ENCODE measurements around the gene PLXNA1.

PLXNA1 gene

DNA sequence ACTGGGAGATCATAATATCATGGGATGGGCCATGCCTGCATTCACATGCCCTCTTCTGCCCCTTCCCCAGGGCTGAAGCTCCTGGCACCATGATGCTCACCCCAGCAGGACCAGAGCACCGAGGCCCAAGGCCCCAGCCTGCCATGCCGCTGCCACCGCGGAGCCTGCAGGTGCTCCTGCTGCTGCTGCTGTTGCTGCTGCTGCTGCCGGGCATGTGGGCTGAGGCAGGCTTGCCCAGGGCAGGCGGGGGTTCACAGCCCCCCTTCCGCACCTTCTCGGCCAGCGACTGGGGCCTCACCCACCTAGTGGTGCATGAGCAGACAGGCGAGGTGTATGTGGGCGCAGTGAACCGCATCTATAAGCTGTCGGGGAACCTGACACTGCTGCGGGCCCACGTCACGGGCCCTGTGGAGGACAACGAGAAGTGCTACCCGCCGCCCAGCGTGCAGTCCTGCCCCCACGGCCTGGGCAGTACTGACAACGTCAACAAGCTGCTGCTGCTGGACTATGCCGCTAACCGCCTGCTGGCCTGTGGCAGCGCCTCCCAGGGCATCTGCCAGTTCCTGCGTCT, 5.6 kb downstream of the PLXNA1 start:
- no peak for DNase-seq

DNA sequence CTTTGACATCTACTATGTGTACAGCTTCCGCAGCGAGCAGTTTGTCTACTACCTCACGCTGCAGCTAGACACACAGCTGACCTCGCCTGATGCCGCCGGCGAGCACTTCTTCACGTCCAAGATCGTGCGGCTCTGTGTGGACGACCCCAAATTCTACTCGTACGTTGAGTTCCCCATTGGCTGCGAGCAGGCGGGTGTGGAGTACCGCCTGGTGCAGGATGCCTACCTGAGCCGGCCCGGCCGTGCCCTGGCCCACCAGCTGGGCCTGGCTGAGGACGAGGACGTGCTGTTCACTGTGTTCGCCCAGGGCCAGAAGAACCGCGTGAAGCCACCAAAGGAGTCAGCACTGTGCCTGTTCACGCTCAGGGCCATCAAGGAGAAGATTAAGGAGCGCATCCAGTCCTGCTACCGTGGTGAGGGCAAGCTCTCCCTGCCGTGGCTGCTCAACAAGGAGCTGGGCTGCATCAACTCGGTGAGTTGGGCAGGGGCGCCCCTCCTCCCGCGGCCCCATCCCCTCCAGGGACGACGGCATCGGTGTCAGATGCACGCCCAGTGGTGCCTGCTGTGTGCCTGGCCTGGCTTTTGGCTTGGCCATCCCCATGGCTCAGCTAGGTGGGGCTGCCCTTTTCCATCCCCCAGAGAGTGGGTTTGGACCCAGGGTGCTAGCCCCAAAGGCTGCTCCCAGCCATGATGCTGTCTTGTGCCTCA, 6.6 kb downstream of the PLXNA1 start:
- DNase-seq: no peak

DNA sequence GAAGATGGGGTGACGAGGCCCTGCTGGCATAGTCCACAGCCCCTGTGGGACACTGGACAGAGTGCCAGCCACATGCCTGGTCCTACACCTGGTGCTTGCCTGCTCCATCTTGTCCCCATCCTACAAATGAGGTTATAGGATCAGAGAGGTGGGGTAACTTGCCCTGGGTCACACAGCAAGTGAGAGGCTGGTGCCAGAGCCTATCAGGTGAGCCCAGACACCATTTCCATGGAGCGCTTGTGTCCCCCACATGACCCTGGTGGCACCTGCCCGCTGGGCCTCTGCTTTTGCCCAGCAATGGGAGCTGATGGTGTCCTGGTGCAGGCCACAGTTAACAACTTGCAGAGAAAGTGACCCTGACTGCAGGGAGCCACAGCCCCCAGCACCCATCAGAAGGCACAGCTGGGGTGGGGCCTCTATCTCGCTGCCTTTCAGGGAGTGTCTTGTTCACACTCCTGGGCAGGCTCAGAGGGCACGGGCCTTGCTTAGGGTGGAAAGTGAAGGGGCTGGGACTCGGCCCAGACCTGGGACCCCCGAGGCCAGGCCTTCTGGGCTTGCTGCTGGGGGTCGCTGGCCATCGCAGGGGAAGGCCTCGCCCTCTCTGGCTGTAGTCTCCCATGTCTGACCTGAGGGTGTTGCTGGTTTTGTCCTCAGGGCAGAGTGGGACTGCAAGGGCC, 7.2 kb downstream of the PLXNA1 start:
- no peak for DNase-seq

DNA sequence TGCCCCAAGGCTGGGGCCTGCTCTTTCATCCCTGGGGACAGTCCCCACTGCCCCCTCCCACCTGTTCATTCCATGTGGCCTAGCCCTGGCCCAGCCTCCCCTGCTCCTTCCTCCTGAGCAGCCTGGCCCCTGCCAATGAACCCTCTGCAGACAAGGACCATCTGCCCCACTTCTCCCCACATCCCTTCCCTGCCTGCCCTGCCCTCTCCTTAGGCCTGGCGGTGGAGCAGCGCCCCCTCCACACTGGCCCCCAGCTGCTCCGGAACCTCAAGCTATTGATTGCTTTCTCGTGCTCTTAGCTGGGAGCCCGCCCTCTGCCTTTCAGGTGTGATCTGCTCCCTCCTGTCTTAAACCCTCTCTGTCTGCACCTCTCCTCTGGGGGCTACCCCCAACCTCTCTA, 8.0 kb downstream of the PLXNA1 start:
- no peak for DNase-seq

DNA sequence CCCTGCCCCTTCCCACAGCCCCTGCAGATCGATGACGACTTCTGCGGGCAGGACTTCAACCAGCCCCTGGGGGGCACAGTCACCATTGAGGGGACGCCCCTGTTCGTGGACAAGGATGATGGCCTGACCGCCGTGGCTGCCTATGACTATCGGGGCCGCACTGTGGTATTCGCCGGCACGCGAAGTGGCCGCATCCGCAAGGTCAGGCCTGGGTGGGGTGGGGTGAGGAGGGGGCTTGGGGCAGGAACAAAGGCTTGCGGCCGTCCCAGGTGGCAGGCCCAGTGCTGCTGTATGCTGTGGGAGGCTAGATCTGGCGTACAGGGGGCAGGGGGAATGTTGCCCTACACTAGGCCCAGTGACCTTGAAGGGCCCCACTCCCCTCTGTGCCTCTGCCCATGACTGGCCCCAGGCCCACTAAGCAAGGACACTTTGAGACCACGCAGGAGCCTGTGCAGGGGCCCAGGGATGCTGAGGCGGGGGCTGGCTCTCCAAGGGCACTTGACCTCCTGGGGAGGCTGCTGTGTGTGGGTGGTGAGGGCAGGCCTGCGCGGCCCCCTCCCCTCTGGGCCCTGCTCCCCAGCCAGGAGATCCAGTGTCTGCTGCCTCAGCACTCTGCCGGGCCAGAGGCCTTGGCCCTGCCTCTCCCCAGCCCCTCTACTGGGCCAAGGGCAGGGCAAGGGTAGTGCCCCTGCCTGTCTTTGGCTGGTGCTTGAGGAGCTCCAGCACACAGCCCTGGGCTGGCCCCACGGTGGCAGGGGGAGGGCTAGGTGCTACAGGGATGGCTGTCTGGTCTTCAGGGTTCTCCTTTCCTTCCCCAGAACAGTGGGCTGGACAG, 8.7 kb downstream of the PLXNA1 start:
- no peak for DNase-seq

DNA sequence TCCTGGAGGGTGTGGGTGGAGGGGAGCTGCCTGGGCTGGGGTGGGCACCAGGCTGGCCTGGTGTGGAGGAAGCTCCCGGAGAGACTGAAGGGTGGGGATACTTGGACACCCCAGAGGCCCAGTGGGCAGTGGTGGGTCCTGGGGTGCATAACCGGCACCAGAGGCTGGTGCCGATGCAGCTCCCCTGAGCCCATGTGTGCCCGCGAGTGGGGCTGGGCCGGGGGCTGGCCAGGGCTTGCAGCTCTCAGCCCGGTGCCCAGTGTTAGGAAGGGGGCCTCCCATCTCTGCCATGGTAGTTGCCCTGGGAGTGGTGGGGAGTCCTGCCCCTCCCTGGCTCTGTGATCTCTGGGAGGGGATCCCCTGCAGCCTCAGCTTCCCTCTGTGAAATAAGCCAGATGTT, 9.3 kb downstream of the PLXNA1 start:
- no peak for DNase-seq

DNA sequence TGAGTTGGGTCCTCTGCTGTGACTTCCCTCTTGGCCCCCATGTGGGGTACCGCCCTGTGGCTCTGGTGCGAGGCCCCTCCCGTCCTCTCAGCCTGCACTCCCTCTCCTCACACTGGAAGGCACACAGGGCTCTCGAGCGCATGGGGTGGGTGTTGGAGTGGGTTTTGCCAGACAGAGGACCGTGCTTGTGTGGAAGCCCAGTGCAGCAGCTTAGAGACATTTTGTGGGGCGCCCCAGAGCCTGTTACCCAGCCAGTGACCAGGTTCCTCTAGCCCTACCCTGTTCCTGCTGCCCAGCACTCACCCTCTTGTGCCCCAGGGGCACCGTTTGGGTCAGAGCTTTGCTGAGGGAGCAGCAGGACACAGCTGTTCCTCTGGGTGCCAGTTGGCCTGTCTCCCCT, 9.9 kb downstream of the PLXNA1 start:
- no peak for DNase-seq

DNA sequence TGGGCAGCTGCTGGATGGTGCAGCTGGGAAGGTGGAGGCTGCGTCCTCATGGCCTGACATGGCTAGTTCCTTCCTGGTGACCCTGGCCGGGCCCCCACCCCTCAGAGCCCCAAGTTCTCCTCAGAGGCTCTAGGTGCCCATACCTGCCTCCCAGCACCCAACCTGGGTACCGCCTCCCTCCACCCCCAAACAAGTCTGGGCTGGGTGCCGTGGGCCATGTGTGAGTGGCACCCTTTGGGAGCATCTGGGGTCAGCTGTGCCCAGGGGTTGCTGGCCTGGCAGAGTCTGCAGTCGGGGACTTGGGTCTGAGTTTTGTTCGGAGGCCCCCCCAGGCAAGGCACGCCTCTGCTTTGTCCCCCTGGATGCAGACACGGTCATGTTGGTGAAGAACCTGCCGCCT, 10.5 kb downstream of the PLXNA1 start:
- no peak for DNase-seq

DNA sequence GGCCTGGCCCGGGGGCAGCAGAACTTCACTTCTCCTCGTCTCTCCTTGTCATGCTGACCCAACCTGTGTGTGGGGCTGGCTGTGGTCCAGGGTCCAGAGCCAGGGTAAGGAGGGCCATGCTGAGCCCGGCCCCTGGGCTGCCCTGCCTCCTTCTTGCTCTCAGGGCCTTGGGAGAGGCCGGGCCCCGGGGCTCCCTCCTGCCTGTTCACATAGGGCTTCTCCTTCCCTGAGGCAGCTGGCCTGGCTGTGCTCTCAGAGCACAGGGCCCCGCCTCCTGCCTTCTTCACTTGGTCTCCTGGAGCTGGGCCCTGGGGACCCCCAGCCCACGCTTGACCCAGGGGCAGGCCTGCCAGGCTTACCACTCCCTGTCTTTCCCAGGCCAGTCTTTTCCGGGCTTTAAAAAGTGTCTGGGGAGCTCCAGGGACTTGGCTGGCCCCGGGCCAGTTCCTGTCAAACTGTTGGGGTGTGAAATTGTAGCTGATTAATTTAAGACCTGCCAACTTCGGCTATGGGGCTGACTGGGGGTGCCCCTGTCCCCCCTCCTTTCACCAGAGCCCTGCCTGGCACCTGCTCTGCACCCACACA, 11.8 kb downstream of the PLXNA1 start:
- no peak for DNase-seq

DNA sequence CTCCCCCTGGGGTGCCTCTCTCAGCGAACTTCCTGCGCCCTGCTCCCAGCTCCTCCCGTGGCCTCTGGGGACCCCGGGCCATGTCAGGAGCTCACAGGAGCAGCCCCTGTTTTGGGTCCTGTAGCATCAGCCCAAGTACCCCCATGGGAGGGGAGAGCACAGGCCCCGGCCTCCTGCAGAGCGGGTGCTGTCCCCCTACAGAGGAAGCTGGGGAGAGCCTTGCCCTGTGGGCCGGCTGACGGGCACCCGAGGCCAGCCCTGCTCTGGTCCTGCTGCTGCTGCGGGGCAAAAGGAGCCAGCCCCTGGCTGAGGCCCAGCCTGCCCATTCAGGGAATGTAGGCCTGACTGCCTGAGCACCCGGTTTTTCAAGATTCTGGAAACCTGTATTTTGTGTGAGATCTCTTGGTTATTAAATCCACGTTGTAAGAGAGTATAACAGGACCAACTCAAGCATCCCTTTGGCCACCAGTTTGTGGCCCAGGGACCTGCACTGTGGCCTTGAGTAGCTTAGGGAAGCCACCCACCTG, 12.4 kb downstream of the PLXNA1 start:
- DNase-seq: no peak

DNA sequence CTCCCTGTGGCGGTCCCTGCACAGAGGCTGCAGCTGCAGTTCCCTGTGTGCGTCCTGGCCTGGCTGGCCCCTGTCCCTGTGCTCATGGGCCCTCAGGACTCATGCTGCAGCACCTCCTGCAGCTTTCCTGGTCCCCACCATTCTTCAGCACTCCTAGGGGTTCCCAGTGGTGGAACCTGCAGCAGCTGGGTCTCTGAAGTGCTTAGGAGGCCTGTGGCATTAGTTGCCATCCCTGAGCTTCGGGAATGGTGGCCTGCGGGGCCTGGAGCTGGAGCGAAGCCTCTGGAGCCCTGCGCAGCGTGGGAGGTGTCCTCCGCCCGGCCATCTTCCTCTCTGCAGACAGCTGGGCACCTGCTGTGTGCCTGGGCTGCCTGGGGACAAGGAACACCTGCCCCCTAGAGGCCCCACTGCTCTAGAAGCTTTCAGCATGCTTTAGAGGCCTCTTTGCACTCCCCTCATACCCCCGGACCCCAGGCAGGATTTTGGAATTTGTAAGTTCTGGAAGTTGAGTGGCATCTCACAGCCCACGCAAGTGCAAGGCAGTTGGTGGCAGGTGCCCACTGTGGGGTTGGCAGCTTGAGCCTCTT, 13.1 kb downstream of the PLXNA1 start:
- DNase-seq: no peak

DNA sequence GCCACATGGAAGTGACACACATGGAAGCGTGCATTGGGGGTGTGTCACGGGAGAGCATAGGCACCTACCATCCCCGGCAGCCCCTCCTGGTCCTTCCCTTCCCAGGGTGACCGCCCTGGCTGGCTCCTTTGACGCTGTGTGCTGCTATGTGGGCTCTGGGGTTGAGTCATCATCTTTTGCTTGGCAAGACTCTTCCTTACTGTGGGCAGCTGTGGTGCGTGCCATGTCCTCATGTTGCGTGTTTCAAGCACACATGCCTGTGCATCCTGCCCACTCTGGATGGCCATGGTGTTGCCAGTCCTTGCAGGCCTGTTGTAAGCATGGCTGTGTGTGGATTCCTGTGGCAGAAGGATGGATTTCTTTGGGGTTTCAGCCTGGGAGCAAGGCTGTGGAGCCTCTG, 14.0 kb downstream of the PLXNA1 start:
- no peak for DNase-seq

DNA sequence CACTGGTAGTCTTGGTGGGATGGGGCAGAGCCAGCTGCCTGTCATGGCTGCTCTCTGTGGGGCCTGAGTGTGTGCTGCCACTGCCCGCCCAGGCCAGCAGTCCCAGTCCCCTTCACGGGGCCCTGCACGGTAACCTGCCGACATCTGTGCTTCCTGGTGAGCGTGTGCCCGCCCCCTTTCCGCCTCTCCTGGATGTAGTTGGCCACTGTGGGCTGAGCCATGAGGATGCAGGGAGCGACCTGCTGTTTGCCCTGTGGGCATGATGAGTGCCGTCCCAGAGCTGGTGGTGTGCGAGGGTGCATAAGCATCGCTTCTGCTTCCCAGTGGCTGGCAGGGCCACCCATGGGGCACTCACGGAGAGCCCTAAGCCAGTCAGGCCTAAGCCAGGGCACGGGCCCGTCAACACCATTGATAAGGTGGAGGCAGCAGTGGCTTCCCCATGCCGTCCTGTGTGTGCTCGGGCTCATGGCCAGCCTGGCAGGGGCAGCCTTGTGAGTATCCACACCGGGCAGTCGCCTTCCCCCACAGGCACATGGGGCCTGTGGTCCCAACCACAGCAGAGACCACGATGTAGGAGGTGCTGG, 14.6 kb downstream of the PLXNA1 start:
- DNase-seq: no peak

DNA sequence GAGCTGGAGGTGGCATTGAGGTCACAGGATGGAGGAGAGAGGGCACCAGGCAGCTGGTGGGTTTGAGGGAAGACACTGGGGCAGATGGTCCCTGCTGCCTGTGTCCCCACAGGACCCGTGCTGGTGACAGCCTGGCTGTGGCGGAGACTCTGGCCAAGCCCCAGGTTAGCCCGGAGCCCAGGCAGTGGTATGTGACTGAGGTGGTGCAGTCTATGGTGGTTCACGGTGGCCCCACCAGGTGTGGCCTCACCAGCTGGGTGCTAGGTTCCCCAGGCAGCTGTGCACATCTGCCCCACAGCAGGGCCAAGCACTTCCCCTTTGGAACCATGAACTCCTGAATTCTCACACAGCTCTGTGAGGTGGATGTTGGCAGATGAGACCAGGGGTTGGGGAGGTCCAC, 15.4 kb downstream of the PLXNA1 start:
- no peak for DNase-seq

DNA sequence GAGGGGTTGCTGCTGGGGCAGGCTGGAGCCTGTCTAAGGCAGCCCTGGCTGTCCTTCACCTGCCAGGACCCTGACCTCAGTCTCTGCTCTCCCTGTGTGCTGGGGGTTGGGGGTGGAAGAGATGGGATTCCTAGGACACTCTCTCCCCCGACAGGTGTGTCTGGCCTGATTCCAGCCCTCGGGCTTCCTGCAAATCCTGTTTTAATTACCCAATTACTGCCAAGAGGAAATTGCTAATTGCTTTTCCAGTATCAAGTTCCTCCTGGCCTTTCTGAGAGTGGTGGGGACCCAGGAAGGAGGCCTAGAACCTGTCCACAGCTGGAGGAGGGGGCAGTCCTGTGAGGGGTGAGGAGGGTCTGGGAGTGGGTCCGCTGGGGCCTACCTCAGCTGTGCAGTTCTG, 15.8 kb downstream of the PLXNA1 start:
- DNase-seq: no peak

DNA sequence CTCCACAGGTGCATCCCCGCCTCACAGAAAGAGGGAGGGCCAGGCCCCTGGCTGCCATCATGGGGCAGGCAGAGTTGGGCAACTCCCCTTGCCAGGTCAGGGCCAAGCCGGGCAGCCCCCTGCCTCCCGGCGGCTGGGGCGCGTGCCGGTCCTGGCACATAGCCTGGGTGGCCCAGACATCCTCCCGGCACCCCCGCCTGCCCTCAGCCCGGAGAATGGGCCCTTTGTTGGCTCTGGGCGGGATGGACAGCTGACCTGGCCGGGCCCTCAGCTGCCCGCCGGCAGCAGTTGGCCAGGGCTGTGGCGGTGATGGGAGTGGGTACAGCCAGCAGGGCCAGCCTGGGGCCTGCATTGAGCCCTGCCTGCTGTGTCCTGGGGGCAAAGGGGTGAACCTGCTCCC, 16.5 kb downstream of the PLXNA1 start:
- no peak for DNase-seq

DNA sequence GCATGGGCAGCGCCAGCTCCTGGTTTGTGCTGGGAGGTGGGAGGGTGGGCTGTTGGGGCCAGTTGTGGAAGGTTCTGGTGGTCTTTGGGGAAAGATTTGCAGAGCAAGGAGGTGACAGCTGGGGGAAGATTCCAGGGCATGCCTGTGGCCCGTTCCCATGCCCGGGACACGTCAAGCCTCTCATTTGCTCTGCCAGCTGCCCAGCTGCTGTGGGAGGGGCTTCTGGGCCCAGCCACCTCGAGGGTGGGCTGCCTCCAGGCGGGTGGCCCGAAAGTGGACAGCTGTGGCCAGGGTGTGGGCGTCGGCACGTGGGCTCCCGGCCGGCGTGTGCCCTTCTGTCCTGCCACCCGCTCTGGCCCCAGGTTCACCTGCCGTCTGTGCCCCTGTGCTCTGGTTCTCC, 17.2 kb downstream of the PLXNA1 start:
- DNase-seq: no peak

DNA sequence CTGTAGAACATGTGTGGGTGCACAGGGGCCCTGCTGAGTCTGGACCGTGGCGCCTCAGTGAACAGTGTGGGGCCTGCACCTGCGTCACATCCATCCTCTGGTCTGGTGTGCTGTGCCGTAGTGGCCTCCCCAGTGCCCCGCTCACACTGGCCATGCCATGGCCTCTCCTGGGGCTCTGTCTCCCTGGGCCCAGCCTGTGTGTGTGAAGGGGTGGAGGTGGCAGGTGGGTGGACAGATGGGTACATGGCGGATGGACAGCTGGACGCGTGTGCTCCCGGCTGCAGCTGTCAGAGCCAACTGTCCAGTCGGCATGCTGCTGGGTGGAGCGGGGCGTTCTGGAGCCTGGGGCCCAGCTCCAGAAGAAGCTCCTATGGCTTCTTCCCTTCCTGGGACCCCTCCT, 17.8 kb downstream of the PLXNA1 start:
- no peak for DNase-seq

DNA sequence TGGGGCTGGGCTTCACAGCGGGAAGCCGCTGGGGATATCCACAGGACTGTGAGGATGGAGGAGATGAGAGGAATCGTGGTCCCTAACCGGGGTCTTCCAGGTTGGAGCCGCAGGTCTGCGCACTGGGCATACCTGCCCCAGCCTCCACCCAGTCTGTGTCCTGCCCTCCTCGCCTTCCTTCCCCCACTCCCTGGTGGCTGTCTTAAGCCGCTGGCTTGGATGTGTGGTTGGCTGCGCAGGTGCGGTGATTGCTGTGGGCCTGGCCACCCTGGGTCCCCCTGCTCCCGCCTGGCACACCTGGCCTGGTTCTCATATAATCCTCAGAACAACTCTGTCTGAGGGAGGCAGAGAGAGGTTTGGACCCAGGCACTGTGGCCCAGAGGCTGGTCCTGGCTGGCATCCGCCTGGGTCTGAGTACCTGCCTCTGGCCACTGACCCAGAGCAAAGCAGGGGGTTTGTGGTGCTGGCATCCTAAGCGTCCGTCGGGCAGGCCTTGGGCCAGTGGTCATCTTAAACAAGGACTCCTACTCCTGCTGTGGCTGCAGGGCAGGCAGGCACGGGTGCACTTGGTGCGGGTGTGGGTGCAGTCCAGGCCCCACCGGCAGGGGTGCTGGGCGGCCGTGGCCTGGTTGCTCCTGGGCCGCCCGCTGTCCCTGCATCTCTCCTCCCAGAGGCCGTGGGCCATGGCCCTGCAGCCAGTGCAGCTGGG, 18.7 kb downstream of the PLXNA1 start:
- no peak for DNase-seq

DNA sequence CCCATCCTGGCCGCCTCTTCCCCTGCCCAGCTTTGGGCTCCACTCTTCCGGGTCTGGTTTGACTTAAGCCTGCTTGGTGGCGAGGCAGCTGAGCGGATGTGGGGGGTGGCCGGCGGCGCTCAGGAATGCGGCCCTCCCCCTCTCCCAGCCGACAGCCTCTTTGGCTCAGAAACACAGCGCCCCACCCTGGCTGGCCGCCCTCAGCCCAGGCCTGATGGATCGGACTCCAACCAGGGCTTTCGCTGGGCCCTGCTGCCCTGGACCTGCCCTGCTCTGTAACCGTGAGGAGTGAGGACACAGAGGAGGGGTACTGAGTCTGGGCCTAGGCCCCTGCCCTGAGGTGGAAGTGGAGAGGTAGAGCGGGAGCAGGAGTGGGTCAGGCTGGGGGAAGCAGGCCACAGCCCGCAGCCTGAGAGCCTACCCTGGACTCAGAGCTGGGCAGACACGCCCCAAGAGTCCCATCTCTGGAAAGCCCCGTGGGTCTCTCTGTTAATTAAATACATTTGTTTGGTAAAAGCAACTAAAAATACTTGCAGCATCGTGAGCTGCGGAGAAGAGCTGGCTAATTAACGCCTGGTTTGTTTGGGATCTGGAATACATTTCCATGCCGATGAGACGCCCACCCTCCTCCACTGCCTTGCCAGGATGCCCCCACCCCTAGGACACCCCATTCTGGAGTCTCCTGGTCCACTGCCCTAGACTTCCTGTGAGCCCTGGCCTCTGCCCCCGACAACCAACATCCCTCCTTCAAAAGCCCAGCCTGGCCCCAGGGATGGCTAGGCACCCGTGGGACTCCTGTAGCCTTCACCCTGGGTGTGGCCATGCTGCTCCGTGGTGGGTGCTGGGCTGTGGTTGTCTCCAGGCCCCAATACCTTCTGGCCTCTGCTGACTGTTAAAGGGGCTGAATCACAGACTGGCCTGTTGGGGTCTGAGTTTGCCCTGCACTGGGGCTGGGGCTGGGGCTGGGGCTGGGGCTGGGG, 19.6 kb downstream of the PLXNA1 start:
- no peak for DNase-seq
